Breast epithelium (tissue), 4 donors: ENCODE data around the gene PEX11G. TPM values are rescaled to one million over a fixed set of nuclear protein-coding genes. Genes with fewer than 3 reads are reported as not detected.

ENCODE experiments used
- DNase-seq, 2 donors: peaks; one replicate each; pipeline ENCODE4 v3.0.0-alpha.2; 2019; ENCODE audit warnings: low spot score in 2 of 2
- H3K27ac ChIP-seq, 2 donors: fragments of 200-600 bp; sonication (generic) in 1 of 2; one replicate each; pipeline ENCODE4 v1.5.1; 2016 to 2019; ENCODE audit warnings: mild to moderate bottlenecking in 1 of 2
- H3K27me3 ChIP-seq, 2 donors: fragments of 200-600 bp; sonication (generic) in 1 of 2; one replicate each; pipeline versions ENCODE4 v1.5.1 to v1.6.0; 2017 to 2019; ENCODE audit warnings: control low read depth in 1 of 2, mild to moderate bottlenecking in 1 of 2
- H3K36me3 ChIP-seq: fragments of 200-600 bp; one replicate; pipeline ENCODE4 v1.5.1; 2019
- H3K4me1 ChIP-seq, 2 donors: fragments of 200-600 bp; sonication (generic); one replicate each; pipeline ENCODE4 v1.5.1; 2016 to 2019; ENCODE audit warnings: control low read depth in 1 of 2
- H3K4me3 ChIP-seq, 3 donors: fragments of 200-600 bp; sonication (generic); 1 replicate in 2 of 3; 2 replicates in 1 of 3; pipeline ENCODE4 v1.5.1; 2016 to 2019; ENCODE audit warnings: mild to moderate bottlenecking in 3 of 3, moderate library complexity in 2 of 3
- H3K9me3 ChIP-seq, 2 donors: fragments of 200-600 bp; sonication (generic) in 1 of 2; one replicate each; pipeline ENCODE4 v1.5.1; 2016 to 2019; ENCODE audit warnings: control low read depth in 1 of 2
- POLR2A ChIP-seq: fragments of 450-650 bp; IDR thresholded peaks from one replicate; pipeline ENCODE4 v1.6.1; 2016; ENCODE audit warnings: antibody characterized with exemption, mild to moderate bottlenecking, moderate library complexity
- POLR2AphosphoS5 ChIP-seq, 3 donors: sonication (generic); formaldehyde crosslinking; IDR thresholded peaks; one replicate each; pipeline ENCODE4 v1.6.1; 2017; ENCODE audit warnings: antibody characterized with exemption in 3 of 3
- intact Hi-C: fragments of 100-400 bp; cut with DNase I; formaldehyde crosslinking; loops from one replicate; pipeline ENCODE4 v1.15.1; 2023; ENCODE audit warnings: low total_unique reads
- total RNA-seq, 3 donors: library from RNA; depleted of rRNA; stranded (reverse); fragments of >200 nt; gene quantifications; one replicate each; pipeline ENCODE4 v1.1.0, GENCODE V29; 2016
- TF ChIP-seq, protein P1 (sequence below), 3 donors: fragments of 450-650 bp; IDR thresholded peaks; one replicate each; pipeline ENCODE4 v1.5.1; 2016 to 2017; ENCODE audit warnings: antibody characterized with exemption in 3 of 3, mild to moderate bottlenecking in 3 of 3, moderate library complexity in 3 of 3

The PEX11G gene
- total RNA-seq, 3 donors from 2014 or later, result 5.4 to 9.8 (median 7.2) TPM

DNA sequence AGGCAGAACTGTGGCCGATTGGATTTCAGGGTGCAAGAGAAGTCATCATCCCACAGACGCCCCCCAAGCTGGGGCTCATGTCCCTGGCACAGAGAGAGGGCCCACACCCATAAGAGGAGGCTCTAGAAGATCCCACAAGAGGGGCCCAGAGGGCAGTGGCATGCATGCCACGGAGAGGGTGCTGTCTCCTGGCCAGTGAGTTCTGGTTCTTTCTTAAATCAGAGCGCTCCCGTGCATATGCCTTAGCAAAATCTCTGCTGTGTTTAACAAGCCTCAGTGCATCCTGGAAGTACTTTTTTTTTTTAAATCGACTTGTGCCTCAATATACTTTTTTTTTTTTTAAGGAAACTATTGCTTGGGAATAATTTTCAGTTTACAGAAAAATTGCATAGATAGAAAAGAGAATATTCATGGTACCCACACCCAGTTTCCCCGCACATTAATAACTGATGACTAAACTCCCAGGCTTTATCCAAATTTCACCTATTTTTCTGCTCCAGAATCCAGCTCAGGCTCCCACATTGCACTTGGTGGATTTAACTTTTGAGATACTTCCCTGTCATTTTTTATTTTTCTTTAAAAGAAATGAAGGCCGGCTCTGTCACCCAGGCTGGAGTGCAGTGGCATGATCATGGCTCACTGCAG is 59.1 kb downstream of the PEX11G start:
- H3K27me3 ChIP-seq, result no peaks in the 10 kb centered on the region
- H3K9me3 ChIP-seq, result no peaks in the 10 kb centered on the region
- no peak overlapping the region for H3K4me3 ChIP-seq
- H3K36me3 ChIP-seq, result no peaks in the 10 kb centered on the region
- H3K27ac ChIP-seq, result no peak overlapping the region
- intact Hi-C loops, result no loop called here
- no peak for DNase-seq
- H3K4me1 ChIP-seq, result no peaks in the 10 kb centered on the region
- TF ChIP-seq POLR2AphosphoS5 (IDR thresholded peaks at IDR 0.05) (no peak), POLR2A (no peak)
- TF ChIP-seq, protein P1, sequence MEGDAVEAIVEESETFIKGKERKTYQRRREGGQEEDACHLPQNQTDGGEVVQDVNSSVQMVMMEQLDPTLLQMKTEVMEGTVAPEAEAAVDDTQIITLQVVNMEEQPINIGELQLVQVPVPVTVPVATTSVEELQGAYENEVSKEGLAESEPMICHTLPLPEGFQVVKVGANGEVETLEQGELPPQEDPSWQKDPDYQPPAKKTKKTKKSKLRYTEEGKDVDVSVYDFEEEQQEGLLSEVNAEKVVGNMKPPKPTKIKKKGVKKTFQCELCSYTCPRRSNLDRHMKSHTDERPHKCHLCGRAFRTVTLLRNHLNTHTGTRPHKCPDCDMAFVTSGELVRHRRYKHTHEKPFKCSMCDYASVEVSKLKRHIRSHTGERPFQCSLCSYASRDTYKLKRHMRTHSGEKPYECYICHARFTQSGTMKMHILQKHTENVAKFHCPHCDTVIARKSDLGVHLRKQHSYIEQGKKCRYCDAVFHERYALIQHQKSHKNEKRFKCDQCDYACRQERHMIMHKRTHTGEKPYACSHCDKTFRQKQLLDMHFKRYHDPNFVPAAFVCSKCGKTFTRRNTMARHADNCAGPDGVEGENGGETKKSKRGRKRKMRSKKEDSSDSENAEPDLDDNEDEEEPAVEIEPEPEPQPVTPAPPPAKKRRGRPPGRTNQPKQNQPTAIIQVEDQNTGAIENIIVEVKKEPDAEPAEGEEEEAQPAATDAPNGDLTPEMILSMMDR (IDR thresholded peaks at IDR 0.05), result no peak

DNA sequence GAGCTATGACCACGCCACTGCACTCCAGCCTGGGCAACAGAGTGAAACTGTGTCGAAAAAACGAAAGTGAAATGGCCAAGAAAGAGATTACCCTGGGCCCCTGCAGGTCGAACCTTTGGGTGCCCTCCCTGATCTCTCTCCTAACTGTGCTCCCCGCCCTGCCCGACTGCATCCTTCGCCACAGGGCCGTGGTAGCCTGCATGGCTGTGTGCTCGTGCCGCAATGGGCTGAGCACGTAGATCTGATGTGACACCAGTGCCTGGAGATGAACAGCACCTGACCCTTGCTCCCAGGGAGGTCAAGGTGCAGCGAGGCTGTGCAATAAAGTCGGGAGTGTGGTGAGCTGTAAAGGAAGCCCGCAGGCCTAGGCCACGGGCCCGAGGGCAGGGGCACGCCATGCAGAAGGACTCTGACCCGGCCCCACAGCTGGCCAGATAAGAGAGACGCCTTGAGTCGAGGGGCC is 60.2 kb downstream of the PEX11G start:
- intact Hi-C loops, result no loop called here
- no peaks in the 10 kb centered on the region for H3K27me3 ChIP-seq
- no peak for DNase-seq

DNA sequence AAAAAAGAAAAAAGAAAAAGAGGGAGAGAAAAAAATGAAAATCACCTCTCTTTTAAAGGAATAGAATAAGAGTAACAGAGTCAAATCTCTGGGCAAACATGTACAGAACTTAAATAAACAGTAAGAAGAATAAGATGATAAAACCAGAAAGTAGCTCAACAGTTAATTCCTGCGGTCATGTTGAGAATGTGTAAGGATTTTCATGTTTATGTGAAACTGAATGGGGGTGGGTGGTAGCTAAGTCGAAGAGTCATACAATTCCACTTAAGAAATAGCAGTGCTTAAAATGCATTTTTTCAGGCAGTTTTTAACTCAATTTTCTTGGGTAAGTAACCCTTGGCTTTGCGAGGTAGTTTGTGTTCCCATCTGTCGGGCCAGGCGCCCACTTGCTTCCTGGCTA is 60.9 kb downstream of the PEX11G start:
- Histone ChIP-seq H3K4me3 (no peak overlapping the region), H3K4me1 (no peaks in the 10 kb centered on the region), H3K9me3 (no peaks in the 10 kb centered on the region), H3K27ac (no peak overlapping the region), H3K36me3 (no peaks in the 10 kb centered on the region), H3K27me3 (no peaks in the 10 kb centered on the region)
- DNase-seq, result no peak
- TF ChIP-seq, protein P1 (IDR thresholded peaks at IDR 0.05), result no peak
- TF ChIP-seq POLR2A (no peak), POLR2AphosphoS5 (IDR thresholded peaks at IDR 0.05) (no peak)
- intact Hi-C loops, result no loop called here

More for the DNA sequence above, 60.2 kb downstream of the PEX11G start:
- Histone ChIP-seq H3K9me3 (no peaks in the 10 kb centered on the region), H3K27ac (no peak overlapping the region), H3K4me3 (no peak overlapping the region), H3K4me1 (no peaks in the 10 kb centered on the region), H3K36me3 (no peaks in the 10 kb centered on the region)
- TF ChIP-seq, protein P1 (IDR thresholded peaks at IDR 0.05), result no peak
- TF ChIP-seq POLR2AphosphoS5 (IDR thresholded peaks at IDR 0.05), result no peak
- TF ChIP-seq POLR2A, result no peak

DNA sequence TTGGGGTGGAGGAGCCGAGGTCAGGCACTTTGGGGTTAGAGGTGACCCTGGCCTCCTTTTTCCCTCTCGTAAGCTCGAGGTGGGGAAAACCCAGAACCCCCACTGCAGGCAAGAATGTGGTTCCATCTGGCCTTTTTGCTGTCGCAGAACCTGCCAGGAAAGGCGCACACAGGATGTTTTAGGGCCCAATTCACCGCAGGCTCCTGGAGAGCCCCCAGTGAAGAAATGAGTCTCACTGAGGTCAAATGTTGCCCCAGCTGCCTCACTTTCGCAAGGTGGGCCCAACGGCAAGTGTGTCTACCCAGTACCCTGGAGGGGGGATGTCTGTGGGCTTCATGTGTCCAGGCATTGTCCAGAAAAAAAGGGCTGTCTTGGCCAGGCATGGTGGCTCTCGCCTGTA is 61.8 kb downstream of the PEX11G start:
- TF ChIP-seq POLR2A (no peak), POLR2AphosphoS5 (IDR thresholded peaks at IDR 0.05) (no peak)
- TF ChIP-seq, protein P1 (IDR thresholded peaks at IDR 0.05), result no peak
- Histone ChIP-seq H3K27ac (peak overlapping the region in 1 of 2 donors; percentile 25), H3K36me3 (no peaks in the 10 kb centered on the region), H3K9me3 (no peaks in the 10 kb centered on the region), H3K4me3 (no peak overlapping the region), H3K27me3 (no peaks in the 10 kb centered on the region), H3K4me1 (no peaks in the 10 kb centered on the region)
- intact Hi-C loops, result loop anchor here (1.0 kb wide), 1 partner anchor 8 kb away; no protein-coding TSS in a partner anchor
- no peak for DNase-seq

Other genes with a start within 250 kb of the PEX11G start
- 100 to 1,000 TPM in 2 of 3 donors, 10 to 100 TPM in 1; 66.3 to 108 (median 104) TPM for gene INSR, start 194.6 kb downstream of the PEX11G start, total RNA-seq
- 10 to 100 TPM; 16.8 to 23.3 (median 22.9) TPM for gene ARHGEF18, start 140.1 kb downstream of the PEX11G start, total RNA-seq
- 10 to 100 TPM; 34.0 to 65.3 (median 34.7) TPM for gene ZNF358, start 27.1 kb upstream of the PEX11G start, total RNA-seq
- gene MCOLN1, start 33.6 kb upstream of the PEX11G start, total RNA-seq, result 10 to 100 TPM; 11.5 to 35.2 (median 16.4) TPM
- 10 to 100 TPM; 35.8 to 56.4 (median 45.8) TPM for gene PNPLA6, start 46.7 kb upstream of the PEX11G start, total RNA-seq
- gene CAMSAP3, start 106.8 kb upstream of the PEX11G start, total RNA-seq, result 10 to 100 TPM in 1 of 3 donors, 1 to 10 TPM in 1, not detected in 1; 5.6 to 14.2 TPM
- 10 to 100 TPM; 41.3 to 49.0 (median 41.9) TPM for gene XAB2, start 140.5 kb upstream of the PEX11G start, total RNA-seq
- 10 to 100 TPM; 23.7 to 40.4 (median 33.1) TPM for gene PET100, start 140.8 kb upstream of the PEX11G start, total RNA-seq
- 1 to 10 TPM in 2 of 3 donors, not detected in 1; 4.9 to 6.7 TPM for gene PCP2, start 144.7 kb upstream of the PEX11G start, total RNA-seq
- 10 to 100 TPM; 15.4 to 55.3 (median 37.0) TPM for gene STXBP2, start 148.1 kb upstream of the PEX11G start, total RNA-seq
- gene RETN, start 180.0 kb upstream of the PEX11G start, total RNA-seq, result not detected
- 1 to 10 TPM in 2 of 3 donors, not detected in 1; 1.0 to 2.4 TPM for gene MCEMP1, start 188.1 kb upstream of the PEX11G start, total RNA-seq
- gene TRAPPC5, start 191.8 kb upstream of the PEX11G start, total RNA-seq, result 10 to 100 TPM; 34.7 to 84.0 (median 62.6) TPM
- under 1 TPM in 2 of 3 donors, not detected in 1; 0.29 to 0.48 TPM for gene FCER2, start 213.1 kb upstream of the PEX11G start, total RNA-seq
- gene CLEC4G, start 243.1 kb upstream of the PEX11G start, total RNA-seq, result 1 to 10 TPM in 2 of 3 donors, not detected in 1; 1.3 to 3.7 TPM